GM13976 (cell line): ENCODE data around the gene BMI1.

Experiments used
- DNase-seq: peaks from one replicate; pipeline ENCODE4 v3.0.0; 2012; ENCODE audit warnings: low spot score
- CTCF ChIP-seq: IDR thresholded peaks from 2 replicates; pipeline ENCODE4 v1.5.1; 2012; ENCODE audit warnings: borderline replicate concordance, mild to moderate bottlenecking; ENCODE audit not compliant: insufficient read depth; ENCODE audit errors: extremely low read depth, missing control alignments, control extremely low read depth
- in situ Hi-C: fragments of 300-500 bp; cut with MboI; formaldehyde crosslinking; loops from one replicate; pipeline ENCODE4 v1.12.0; 2022; ENCODE audit warnings: low sequenced_read_pairs, mixed read lengths, inconsistent platforms; ENCODE audit not compliant: unreplicated experiment

Gene BMI1

GRCh38 chr10:22310928-22311327 lies 10.0 kb upstream of the BMI1 start:
- no peak for TF ChIP-seq CTCF
- DNase-seq: no peak
- in situ Hi-C loops: no loop called here

- TF ChIP-seq CTCF: no peak
- DNase-seq: no peak
- in situ Hi-C loops: no loop called here
Observed at GRCh38 chr10:22314852-22315251, 6.0 kb upstream of the BMI1 start.

GRCh38 chr10:22315455-22316285 lies 5.2 kb upstream of the BMI1 start:
- in situ Hi-C loops: no loop called here
- TF ChIP-seq CTCF: no peak
- DNase-seq: no peak

GRCh38 chr10:22316286-22317075 lies 4.4 kb upstream of the BMI1 start, which contains the start of gene COMMD3:
Gene COMMD3, plus strand, starts transcription at chr10:22316388. Its CDS starts 30 bp downstream, at chr10:22316418.
- DNase-seq: peak; percentile 84
- in situ Hi-C loops: no loop called here
- TF ChIP-seq CTCF: no peak

- no peak for TF ChIP-seq CTCF
- in situ Hi-C loops: no loop called here
- peak; percentile 42 for DNase-seq
Observed at GRCh38 chr10:22317076-22317370, 3.9 kb upstream of the BMI1 start.

GRCh38 chr10:22317771-22318565 lies 2.9 kb upstream of the BMI1 start:
- in situ Hi-C loops: no loop called here
- no peak for TF ChIP-seq CTCF
- DNase-seq: no peak
